Urinary bladder (tissue), 4 donors: ENCODE results near the gene CDS2. TPM values are rescaled to one million over a fixed set of nuclear protein-coding genes. Genes with fewer than 3 reads are reported as not detected.

ENCODE experiments used
- DNase-seq: peaks from one replicate; pipeline ENCODE4 v3.0.0-alpha.2; 2015; ENCODE audit errors: extremely low spot score
- H3K27ac ChIP-seq: one replicate; pipeline ENCODE4 v1.5.1; 2013; ENCODE audit warnings: low read depth, mild to moderate bottlenecking, moderate library complexity
- H3K36me3 ChIP-seq: one replicate; pipeline ENCODE4 v1.6.1; 2013; ENCODE audit warnings: mild to moderate bottlenecking, moderate library complexity; ENCODE audit not compliant: insufficient read depth
- H3K4me1 ChIP-seq: one replicate; pipeline ENCODE4 v1.6.1; 2013; ENCODE audit warnings: mild to moderate bottlenecking, moderate library complexity; ENCODE audit not compliant: insufficient read depth
- H3K4me3 ChIP-seq: one replicate; pipeline ENCODE4 v1.5.1; 2013; ENCODE audit warnings: low read depth, low read length
- WGBS: extraction: QIAGEN DNeasy Blood & Tissue Kit; methylation state at CpG from one replicate; pipeline ENCODE4 v1.1.7; 2013; 5-methylcytosine and 5-hydroxymethylcytosine counted together
- polyA plus RNA-seq: library from polyadenylated mRNA; stranded (reverse); fragments of 200-250 nt; gene quantifications from one replicate; pipeline ENCODE4 v1.2.3, GENCODE V29; 2013
- total RNA-seq: library from RNA; depleted of rRNA; stranded (reverse); fragments of >200 nt; gene quantifications from one replicate; pipeline ENCODE4 v1.2.3, GENCODE V29; 2014
- donor health status: healthy with polysubstance abuse.
- donor health status: healthy.

CDS2 gene
- total and polyA plus RNA-seq, 2 donors = 22.1 to 36.9 TPM

DNA sequence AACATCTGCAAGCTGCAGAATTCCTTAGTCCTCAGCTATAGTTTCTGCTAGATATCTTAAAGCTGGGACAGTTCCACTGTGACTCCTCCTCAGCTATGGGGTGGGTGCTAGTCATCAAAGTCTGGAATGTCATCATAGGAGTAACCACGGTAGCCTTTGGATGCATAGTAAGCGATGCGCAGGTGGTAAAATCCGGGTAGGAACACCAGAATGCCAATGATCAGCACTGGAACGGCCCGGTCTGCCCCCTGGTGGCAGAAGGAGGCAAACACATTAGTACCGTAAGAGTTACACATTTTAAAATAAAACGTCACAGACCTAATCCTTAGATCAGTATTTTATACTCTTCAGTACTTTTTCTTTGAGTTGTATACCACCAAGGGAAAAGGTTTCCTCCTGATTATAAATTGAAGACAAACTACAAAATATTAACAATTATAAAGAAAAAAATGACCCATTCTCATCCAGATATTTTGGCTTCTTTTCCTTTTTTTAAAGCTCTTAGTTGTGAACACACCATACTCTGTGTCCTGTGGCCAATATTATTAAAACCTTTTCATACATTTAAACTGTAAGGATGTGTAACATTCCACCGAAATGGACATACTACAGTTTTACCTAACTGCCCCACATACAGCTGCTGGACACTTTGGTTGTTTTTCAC, 26.0 kb upstream of the CDS2 start:
- H3K36me3 ChIP-seq = peaks cover 1% of the 10 kb centered on the region
- 13% methylated on average over 9 of the region's 9 CpGs for WGBS
- no peak overlapping the region for H3K4me3 ChIP-seq
- DNase-seq = no peak
- no peaks in the 10 kb centered on the region for H3K4me1 ChIP-seq
- no peak overlapping the region for H3K27ac ChIP-seq

DNA sequence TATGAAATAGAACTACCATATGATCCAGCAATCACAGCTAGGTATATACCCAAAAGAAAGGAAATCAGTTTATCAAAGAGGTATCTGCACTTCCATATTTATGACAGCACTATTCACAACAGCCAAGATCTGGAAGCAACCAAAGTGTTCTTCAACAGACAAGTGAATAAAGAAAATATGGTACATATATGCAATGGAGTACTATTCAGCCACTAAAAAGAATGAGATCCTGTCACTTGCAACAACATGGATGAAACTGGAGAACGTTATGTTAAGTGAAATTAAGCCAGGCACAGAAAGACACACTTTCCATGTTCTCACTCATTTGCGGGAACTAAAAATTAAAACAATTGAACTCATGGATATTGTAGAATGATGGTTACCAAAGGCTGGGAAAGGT, 22.3 kb upstream of the CDS2 start:
- Histone ChIP-seq H3K27ac (no peak overlapping the region), H3K4me3 (no peak overlapping the region), H3K4me1 (no peaks in the 10 kb centered on the region), H3K36me3 (peaks cover 5% of the 10 kb centered on the region)
- 92% methylated on average over 2 of the region's 2 CpGs for WGBS
- no peak for DNase-seq

DNA sequence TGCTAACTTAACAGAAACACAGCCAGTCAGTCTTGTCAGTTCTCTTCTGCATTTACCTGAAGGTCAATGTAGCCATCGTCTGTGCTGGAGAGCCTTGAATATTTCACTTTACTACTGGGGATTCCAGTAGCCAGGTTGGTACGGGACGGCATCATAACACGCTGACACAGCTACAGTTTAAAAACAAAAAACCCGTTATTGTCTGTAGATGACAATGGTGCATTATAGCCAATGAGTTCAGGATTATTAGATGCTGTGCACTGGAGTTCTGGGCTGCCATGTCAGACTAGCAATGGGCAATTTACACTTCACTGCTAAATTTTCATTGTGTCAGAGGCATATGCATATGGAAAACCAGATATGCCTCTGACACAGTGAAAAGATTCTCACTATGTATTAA, 17.5 kb upstream of the CDS2 start:
- H3K4me3 ChIP-seq = no peak overlapping the region
- 90% methylated on average over 5 of the region's 5 CpGs for WGBS
- peaks cover 7% of the 10 kb centered on the region for H3K36me3 ChIP-seq
- no peaks in the 10 kb centered on the region for H3K4me1 ChIP-seq
- DNase-seq = no peak
- H3K27ac ChIP-seq = no peak overlapping the region

DNA sequence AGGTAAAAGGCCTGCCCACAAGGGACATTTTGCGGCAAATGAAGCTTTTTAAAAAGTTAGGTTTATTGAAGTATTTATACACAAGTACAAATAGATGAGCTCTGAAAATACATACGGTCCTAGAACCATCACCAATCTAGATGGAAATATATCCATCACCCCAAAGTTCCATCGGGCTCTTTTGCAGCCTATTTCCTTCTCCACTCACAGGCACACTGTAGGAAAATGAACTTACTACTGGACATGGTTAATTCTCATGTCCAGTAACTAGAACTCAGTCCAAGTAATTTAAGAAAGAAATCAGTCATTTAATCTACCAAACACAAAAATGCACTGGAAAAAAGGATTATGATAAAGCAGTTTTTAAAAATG, 13.2 kb upstream of the CDS2 start:
- peaks cover 4% of the 10 kb centered on the region for H3K36me3 ChIP-seq
- 45% methylated on average over 3 of the region's 3 CpGs for WGBS

DNA sequence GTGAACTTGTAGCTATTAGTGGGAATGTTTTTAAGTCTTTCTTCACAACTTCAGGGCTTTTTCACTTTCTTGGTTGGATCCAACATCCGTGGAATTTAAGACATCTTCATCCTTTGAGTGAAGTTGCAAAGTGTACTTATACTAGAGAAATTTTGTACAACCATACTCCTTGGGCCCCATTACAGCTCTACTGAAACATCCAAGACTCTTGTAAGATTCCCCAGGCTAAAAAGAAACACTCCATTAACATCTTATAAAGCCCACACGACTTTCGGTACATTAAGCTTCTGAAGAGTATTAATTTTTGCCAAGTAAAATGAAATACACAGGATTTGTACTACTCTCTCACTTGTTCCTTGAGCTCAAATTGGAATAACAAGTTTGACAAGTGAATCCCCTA, 12.4 kb upstream of the CDS2 start:
- WGBS = 23% methylated on average over 3 of the region's 3 CpGs
- Histone ChIP-seq H3K36me3 (peaks cover 4% of the 10 kb centered on the region), H3K4me1 (no peaks in the 10 kb centered on the region), H3K27ac (no peak overlapping the region), H3K4me3 (no peak overlapping the region)
- no peak for DNase-seq

More for the DNA sequence above, 13.2 kb upstream of the CDS2 start:
- Histone ChIP-seq H3K4me1 (no peaks in the 10 kb centered on the region), H3K4me3 (peak overlapping the region; percentile 69), H3K27ac (peak overlapping the region; percentile 92)
- no peak for DNase-seq

DNA sequence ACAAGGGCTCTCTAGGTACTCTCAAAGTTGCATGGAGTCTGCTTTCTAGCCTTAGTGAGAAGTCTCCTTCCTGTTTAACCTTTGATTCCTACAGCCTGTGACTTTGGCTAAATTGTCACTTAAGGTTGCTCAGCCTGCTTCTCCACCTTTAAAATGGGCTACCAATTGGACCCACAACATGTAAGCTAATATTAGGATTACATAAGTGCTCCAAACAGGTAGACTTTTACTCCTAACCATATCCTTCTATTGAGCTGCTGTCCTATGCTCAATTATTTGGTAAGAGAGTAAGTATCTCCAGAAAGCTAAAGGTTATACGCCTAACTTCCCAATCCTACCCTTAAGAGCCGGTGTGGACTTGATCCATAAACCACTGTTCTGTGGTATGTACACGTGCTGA, 9.9 kb upstream of the CDS2 start:
- WGBS = 47% methylated on average over 3 of the region's 3 CpGs
- Histone ChIP-seq H3K4me1 (no peaks in the 10 kb centered on the region), H3K4me3 (no peak overlapping the region), H3K27ac (no peak overlapping the region), H3K36me3 (peaks cover 1% of the 10 kb centered on the region)
- no peak for DNase-seq

DNA sequence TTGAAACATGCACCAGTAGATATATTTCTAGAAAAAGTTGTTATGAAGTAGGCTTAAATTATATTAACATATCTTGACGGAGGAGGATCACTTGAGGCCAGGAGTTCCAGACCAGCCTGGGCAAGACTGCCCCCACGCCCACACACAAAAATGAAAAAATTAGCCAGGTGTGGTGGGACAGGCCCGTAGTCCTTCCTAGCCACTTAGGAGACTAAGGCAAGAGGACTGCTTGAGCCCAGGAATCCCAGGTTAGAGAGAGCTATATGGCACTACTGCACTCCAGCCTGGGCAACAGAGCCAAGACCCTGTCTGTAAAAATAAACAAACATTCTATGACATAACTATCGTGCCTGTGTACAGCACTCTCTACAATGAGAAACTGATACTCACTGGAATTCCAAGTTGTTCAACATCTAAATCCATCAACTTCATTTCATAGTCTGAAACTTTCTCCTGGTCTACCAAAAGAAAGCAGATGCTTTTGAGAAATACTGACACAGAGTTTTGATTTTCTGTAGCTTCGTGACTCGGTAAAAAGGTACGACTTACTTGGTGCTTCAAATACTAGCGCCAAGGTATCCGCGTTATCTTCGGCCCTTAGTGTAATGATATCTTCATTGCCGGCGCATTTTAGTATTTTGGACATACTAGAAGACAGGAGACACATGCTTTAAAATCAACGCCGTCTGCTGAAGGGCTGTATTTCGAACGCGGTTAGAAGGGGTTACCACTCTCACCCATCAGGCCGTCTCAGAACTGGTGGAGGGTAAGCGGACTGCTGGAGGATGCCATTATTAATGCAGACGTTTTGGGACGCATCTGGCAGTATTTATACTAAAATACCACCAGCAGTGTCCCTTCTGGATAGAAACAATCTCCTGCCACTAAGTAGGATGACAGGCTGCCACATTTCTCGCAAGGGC, 8.3 kb upstream of the CDS2 start:
- peaks cover 1% of the 10 kb centered on the region for H3K36me3 ChIP-seq
- no peaks in the 10 kb centered on the region for H3K4me1 ChIP-seq
- no peak for DNase-seq
- WGBS = 8% methylated on average over 23 of the region's 23 CpGs
- H3K4me3 ChIP-seq = peak overlapping the region; percentile 63
- H3K27ac ChIP-seq = no peak overlapping the region

DNA sequence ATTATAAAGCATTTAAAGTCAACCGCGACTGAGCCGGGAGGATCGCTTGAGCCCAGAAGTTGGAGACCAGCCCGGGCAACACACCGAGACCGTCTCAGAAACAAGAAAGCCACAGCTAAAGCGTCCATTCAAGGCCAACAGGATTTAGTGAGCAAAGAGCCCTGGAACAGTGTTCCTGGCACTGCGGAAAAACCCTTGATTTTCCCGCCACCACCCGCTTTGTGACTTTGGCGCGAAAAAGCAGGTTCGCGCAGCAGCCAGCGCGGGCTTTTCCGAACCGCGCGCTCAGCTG, 7.7 kb upstream of the CDS2 start:
- Histone ChIP-seq H3K4me3 (peak overlapping the region; percentile 63), H3K4me1 (no peaks in the 10 kb centered on the region), H3K27ac (no peak overlapping the region), H3K36me3 (peaks cover 1% of the 10 kb centered on the region)
- under 1% methylated on average over 21 of the region's 21 CpGs for WGBS
- DNase-seq = no peak

DNA sequence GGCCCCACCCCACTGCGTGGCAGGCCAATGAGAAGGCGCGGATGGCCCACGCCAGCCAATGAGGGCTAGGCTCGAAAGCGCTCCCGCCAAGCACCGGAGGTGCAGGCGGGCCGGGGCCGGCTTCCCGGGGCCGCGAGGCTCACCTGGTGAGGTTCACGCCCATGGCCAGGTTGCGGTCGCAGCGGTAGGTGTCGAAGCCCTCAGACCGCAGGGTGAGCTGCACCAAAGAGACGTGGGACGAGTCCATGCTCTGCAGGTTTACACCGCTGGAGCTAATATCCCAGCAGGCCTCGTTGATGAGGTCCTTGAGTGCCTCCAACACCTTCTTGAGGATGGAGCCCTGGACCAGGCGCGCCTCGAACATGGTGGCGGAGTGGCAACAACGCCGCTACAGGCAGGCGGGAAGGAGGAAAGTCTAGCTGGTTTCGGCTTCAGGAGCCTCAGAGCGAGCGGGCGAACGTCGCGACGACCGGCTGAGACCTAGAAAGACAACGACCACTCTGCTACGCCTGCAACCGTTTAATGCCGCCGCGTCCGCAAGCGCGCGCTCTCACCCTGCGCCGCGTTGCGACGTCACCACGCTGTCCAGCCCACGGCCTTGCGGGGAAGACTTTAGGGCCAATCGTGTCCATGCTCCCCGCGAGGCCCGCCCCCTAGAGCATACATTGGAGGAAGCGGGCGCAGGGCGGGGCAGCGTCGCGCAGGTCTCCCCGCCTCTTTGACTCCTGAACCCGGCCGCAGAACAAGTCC, 7.2 kb upstream of the CDS2 start, which contains the start of gene PCNA:
PCNA (minus strand) TSS at position 524 of the 750 bp plus-strand sequence; CDS start at position 364, 160 bp downstream.
- Histone ChIP-seq H3K27ac (peak within 1 kb of the TSS; percentile 80), H3K4me3 (peak within 1 kb of the TSS; percentile 63), H3K4me1 (no peaks in the 10 kb centered on the region), H3K36me3 (peaks cover 1% of the 10 kb centered on the region)
- WGBS = under 1% methylated on average over 71 of the region's 71 CpGs
- DNase-seq = peak; percentile 91

DNA sequence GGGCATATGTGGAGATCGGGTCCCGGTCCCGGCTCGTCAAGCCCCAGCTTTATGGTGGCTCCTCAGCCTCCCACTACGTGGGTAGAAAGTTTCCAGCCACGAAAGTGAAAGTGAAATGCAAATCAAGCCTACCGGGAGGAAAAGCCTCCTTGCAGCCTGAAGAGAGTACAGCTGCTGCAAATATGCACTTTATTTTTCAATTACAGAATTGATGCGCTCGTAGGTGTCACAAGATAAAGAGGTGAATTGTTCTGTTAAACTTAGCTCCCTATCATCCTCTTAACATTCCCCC, 6.7 kb upstream of the CDS2 start:
- peak overlapping the region; percentile 24 for H3K27ac ChIP-seq
- 2% methylated on average over 9 of the region's 9 CpGs for WGBS
- peaks cover 1% of the 10 kb centered on the region for H3K36me3 ChIP-seq
- no peaks in the 10 kb centered on the region for H3K4me1 ChIP-seq
- peak overlapping the region; percentile 63 for H3K4me3 ChIP-seq
- DNase-seq = no peak

DNA sequence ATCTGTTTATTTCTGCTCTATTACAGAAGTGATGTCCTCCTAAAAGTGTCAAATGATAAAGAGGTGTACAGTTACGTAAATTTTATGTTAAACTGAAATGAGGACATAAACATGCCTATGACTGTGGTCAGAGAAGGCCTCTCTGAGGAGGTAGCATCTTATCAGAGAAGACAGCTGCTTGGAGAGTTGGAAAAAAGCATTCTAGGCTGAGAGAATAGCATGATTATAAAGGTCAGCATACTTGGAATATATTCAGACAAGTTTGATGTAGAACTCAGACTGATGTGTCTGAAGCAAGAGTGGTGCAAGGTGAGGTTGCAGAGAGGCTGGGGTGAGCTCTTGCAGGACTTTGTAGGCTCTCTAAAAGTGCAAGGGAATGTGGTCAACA, 3.9 kb upstream of the CDS2 start:
- 91% methylated on average over 1 of the region's 1 CpG for WGBS
- H3K4me3 ChIP-seq = no peak overlapping the region

DNA sequence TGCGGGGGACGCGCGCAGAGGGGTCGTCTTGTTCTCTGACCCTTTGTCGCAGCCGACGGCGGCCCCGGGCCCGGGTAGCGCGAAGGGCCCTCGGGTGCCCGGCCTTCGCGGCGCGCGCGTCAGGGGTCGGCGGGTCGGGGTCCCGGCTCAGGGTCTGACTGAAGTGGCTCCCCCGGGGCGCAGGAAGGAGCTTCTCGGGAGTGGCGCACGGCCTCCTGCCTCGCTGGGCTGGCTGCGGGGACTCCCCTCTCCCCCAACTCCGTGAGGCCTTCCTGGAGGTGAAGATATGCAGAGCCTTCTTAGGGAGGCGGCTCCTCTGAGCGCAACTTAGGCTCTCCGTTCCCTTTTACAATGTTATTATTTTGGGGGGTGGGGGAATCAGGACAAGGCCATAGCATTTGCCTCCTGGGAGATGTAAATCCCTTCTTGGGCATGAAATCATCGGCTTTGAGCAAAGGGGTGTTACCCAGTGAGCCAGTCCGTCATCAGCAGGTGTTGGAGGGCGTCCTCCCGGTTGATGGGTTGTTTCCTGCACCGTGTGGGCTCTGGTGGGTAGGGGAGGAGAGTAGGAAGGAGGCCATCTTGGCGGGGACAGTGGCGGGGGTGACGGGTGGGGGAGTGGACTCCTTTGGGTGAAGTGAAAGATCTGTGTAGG, 523 bp downstream of the CDS2 start:
- peak overlapping the region; percentile 93 for H3K27ac ChIP-seq
- no peaks in the 10 kb centered on the region for H3K36me3 ChIP-seq
- WGBS = under 1% methylated on average over 44 of the region's 44 CpGs
- peaks cover 1% of the 10 kb centered on the region for H3K4me1 ChIP-seq
- DNase-seq = no peak
- H3K4me3 ChIP-seq = peak overlapping the region; percentile 74

More for the DNA sequence above, 3.9 kb upstream of the CDS2 start:
- Histone ChIP-seq H3K4me1 (no peaks in the 10 kb centered on the region), H3K36me3 (no peaks in the 10 kb centered on the region), H3K27ac (no peak overlapping the region)
- no peak for DNase-seq

DNA sequence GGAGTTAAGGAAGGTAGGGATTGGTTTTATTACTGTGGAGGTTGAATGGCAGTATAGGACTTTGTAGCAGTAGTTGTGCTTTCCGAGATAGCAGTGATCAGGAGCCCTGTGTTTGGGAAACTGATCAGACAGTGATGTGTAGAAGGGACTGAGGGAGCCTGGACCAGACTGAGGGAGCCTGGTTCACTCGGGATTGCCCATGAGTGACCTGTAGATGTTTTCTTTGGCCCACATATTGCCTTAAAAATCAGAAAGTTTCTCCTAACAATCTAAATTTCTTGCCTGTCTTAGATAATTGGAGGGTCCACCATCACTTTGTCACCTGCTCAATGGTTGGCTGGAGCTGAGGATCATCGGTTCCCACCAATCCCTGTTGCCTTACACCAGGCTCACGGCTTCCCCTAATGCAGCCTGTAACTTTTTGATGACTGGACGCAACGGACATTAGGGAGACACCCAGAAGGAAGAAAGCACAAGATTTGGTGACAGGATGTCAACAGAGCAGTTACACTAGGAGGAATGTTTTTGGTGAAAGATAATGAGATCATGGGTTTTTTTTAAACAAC, 1.1 kb downstream of the CDS2 start:
- Histone ChIP-seq H3K4me1 (peaks cover 1% of the 10 kb centered on the region), H3K4me3 (peak overlapping the region; percentile 74), H3K27ac (peak overlapping the region; percentile 93), H3K36me3 (no peaks in the 10 kb centered on the region)
- WGBS = 29% methylated on average over 6 of the region's 6 CpGs
- DNase-seq = no peak
